Osteoblast (primary cell): ENCODE results near the gene GOLPH3. TPM values are rescaled to one million over a fixed set of nuclear protein-coding genes. Genes with fewer than 3 reads are reported as not detected.

Source experiments
- DNase-seq: peaks from one replicate; pipeline ENCODE4 v3.0.0; 2011; ENCODE audit warnings: low spot score, mixed read lengths; ENCODE audit not compliant: insufficient read length; ENCODE audit errors: missing footprints
- H2AFZ ChIP-seq: 2 replicates; pipeline ENCODE4 v1.6.0; 2011; ENCODE audit warnings: mild to moderate bottlenecking, low read length
- H3K27ac ChIP-seq: 2 replicates; pipeline ENCODE4 v1.5.1; 2011; ENCODE audit warnings: mild to moderate bottlenecking, low read depth, low read length, moderate library complexity
- H3K27me3 ChIP-seq: 2 replicates; pipeline ENCODE4 v1.6.0; 2012; ENCODE audit warnings: mild to moderate bottlenecking, control low read depth, inconsistent platforms, low read length, moderate library complexity; ENCODE audit not compliant: insufficient read depth
- H3K36me3 ChIP-seq: 2 replicates; pipeline ENCODE4 v1.5.1; 2011; ENCODE audit warnings: mild to moderate bottlenecking, low read length, control low read depth, moderate library complexity; ENCODE audit not compliant: insufficient read depth
- H3K4me1 ChIP-seq: 2 replicates; pipeline ENCODE4 v1.5.1; 2011; ENCODE audit warnings: mild to moderate bottlenecking, low read length, control low read depth, moderate library complexity; ENCODE audit not compliant: insufficient read depth
- H3K4me2 ChIP-seq: 2 replicates; pipeline ENCODE4 v1.6.0; 2011; ENCODE audit warnings: mild to moderate bottlenecking, low read length; ENCODE audit not compliant: insufficient read depth
- H3K4me3 ChIP-seq: fragments of 200-600 bp; sonication (generic); 3 replicates; pipeline ENCODE4 v1.5.1; 2012; ENCODE audit warnings: mild to moderate bottlenecking, low read length, inconsistent platforms; ENCODE audit not compliant: insufficient read depth
- H3K79me2 ChIP-seq: 2 replicates; pipeline ENCODE4 v1.6.0; 2012; ENCODE audit warnings: mild to moderate bottlenecking, low read length, control low read depth, inconsistent platforms; ENCODE audit not compliant: insufficient read depth
- H3K9me3 ChIP-seq: 2 replicates; pipeline ENCODE4 v1.5.1; 2011; ENCODE audit warnings: low read depth, low read length, control low read depth
- H4K20me1 ChIP-seq: 2 replicates; pipeline ENCODE4 v1.6.0; 2012; ENCODE audit warnings: mild to moderate bottlenecking, low read length, control low read depth; ENCODE audit not compliant: insufficient read depth
- total RNA-seq: library from RNA; depleted of rRNA; stranded (reverse); fragments of >200 nt; gene quantifications from 2 replicates; pipeline ENCODE4 v1.2.3, GENCODE V29; 2012
- TF ChIP-seq, protein P1 (sequence below): IDR thresholded peaks from 2 replicates; pipeline ENCODE4 v1.5.1; 2011; ENCODE audit warnings: mild to moderate bottlenecking, low read depth, low read length, moderate library complexity; ENCODE audit errors: extremely low read depth

GOLPH3 gene
- total RNA-seq, 1 donor: 83.2 TPM

GRCh38 chr5:32108167-32108566, 66.0 kb downstream of the GOLPH3 start:
- Histone ChIP-seq H3K27ac (no peak overlapping the region), H3K4me3 (no peak overlapping the region), H3K79me2 (peaks cover 33% of the 10 kb centered on the region), H3K9me3 (no peaks in the 10 kb centered on the region), H2AFZ (no peak overlapping the region), H3K4me2 (no peak overlapping the region), H3K36me3 (peaks cover 83% of the 10 kb centered on the region), H3K4me1 (peaks cover 8% of the 10 kb centered on the region), H4K20me1 (peaks cover 20% of the 10 kb centered on the region), H3K27me3 (no peaks in the 10 kb centered on the region)
- TF ChIP-seq, protein P1, sequence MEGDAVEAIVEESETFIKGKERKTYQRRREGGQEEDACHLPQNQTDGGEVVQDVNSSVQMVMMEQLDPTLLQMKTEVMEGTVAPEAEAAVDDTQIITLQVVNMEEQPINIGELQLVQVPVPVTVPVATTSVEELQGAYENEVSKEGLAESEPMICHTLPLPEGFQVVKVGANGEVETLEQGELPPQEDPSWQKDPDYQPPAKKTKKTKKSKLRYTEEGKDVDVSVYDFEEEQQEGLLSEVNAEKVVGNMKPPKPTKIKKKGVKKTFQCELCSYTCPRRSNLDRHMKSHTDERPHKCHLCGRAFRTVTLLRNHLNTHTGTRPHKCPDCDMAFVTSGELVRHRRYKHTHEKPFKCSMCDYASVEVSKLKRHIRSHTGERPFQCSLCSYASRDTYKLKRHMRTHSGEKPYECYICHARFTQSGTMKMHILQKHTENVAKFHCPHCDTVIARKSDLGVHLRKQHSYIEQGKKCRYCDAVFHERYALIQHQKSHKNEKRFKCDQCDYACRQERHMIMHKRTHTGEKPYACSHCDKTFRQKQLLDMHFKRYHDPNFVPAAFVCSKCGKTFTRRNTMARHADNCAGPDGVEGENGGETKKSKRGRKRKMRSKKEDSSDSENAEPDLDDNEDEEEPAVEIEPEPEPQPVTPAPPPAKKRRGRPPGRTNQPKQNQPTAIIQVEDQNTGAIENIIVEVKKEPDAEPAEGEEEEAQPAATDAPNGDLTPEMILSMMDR: no peak
- no peak for DNase-seq

DNA sequence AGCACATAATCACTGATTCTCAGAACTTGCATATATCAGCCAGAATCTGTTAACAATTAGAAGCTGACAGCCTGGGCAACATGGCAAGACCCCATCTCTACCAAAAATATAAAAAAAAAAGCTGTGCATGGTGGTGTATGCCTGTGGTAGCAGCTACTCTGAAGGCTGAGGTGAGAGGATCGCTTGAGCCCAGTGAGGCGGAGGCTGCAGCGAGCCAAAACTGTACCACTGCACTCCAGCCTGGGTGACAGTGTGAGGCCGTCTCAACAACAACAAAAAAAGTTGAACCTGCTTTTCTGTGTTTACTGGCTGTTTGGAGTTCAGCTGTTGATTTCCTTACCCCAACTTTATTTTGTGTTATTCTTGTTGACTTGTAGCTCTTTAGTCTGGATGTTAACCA, 66.8 kb downstream of the GOLPH3 start:
- peaks cover 8% of the 10 kb centered on the region for H3K4me1 ChIP-seq
- no peaks in the 10 kb centered on the region for H3K27me3 ChIP-seq
- TF ChIP-seq, protein P1: no peak
- no peak overlapping the region for H3K4me2 ChIP-seq
- peaks cover 27% of the 10 kb centered on the region for H3K79me2 ChIP-seq
- H4K20me1 ChIP-seq: peaks cover 20% of the 10 kb centered on the region
- H3K9me3 ChIP-seq: no peaks in the 10 kb centered on the region
- peaks cover 86% of the 10 kb centered on the region for H3K36me3 ChIP-seq
- no peak overlapping the region for H2AFZ ChIP-seq
- no peak for DNase-seq
- no peak overlapping the region for H3K4me3 ChIP-seq
- H3K27ac ChIP-seq: no peak overlapping the region

DNA sequence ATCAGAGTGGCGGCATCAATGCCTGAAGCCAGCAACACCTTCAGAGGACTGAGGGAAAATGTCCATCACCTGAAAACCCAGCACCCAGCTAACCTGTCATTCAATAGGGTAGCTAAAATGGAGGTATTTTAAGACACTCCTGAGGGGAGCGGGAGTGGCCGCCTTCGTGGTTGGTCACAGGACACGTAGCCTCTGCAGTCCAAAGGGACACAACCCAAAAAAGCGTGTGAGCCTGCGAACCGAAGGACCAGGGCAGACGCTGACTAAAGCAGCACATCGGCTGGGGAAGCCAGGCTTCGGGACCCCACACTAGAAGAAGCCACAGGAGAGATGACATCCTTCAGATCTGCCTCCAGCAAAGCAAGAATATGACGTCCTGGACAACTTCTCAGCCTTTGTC, 70.6 kb downstream of the GOLPH3 start:
- Histone ChIP-seq H3K4me1 (no peaks in the 10 kb centered on the region), H3K27me3 (no peaks in the 10 kb centered on the region), H4K20me1 (peaks cover under 1% of the 10 kb centered on the region), H3K27ac (no peak overlapping the region), H2AFZ (no peak overlapping the region), H3K79me2 (peaks cover 12% of the 10 kb centered on the region), H3K36me3 (peaks cover 87% of the 10 kb centered on the region), H3K4me2 (no peak overlapping the region), H3K9me3 (no peaks in the 10 kb centered on the region), H3K4me3 (no peak overlapping the region)
- TF ChIP-seq, protein P1: no peak
- DNase-seq: peak; percentile 29

DNA sequence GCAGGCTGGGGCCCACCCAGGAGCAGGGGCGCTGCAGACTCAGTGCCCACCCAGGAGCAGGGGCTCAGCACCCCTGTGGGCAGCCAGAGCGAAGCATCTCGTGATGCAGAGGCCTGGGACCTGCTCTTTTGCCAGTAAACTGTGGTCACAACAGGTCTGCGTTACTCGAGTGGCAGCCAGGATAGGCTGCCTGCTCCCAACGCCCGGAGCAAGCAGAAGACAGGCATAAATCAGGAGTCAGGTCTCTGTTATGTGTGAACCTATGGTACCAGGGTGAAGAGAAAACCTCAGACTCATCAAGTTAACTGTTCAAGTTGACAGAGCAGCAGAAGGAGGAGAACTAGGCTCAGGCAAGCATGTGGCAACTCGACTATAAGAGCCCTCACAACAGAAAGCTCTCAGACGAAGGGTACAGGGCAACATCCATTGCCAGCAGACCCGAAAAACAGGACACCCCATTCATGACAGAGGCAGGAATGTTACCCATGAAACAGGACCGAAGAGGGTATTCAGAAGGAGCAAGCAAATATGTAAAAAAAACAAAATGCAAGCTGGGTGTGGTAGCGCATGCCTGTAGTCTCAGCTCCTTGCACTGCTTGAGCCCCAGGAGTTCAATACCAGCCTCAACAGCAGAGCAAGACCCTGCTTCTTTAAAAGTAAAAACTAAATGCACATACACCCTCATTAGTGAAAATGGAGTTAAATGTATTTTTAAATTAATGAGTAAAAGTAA, 71.7 kb downstream of the GOLPH3 start:
- no peaks in the 10 kb centered on the region for H3K9me3 ChIP-seq
- peaks cover 81% of the 10 kb centered on the region for H3K36me3 ChIP-seq
- peaks cover 8% of the 10 kb centered on the region for H3K79me2 ChIP-seq
- no peak overlapping the region for H3K27ac ChIP-seq
- H4K20me1 ChIP-seq: no peaks in the 10 kb centered on the region
- H3K4me3 ChIP-seq: no peak overlapping the region
- H3K4me2 ChIP-seq: no peak overlapping the region
- TF ChIP-seq, protein P1: no peak
- H2AFZ ChIP-seq: no peak overlapping the region
- DNase-seq: peak; percentile 23
- H3K27me3 ChIP-seq: no peaks in the 10 kb centered on the region
- H3K4me1 ChIP-seq: no peaks in the 10 kb centered on the region
